NB4 (cell line): ENCODE data around the gene NPAS3.

ENCODE experiments used
- CTCF ChIP-seq: IDR thresholded peaks from one replicate; pipeline ENCODE4 v1.5.1; 2012; ENCODE audit warnings: low read depth, low read length
- MYC ChIP-seq: IDR thresholded peaks from 2 replicates; pipeline ENCODE4 v1.6.1; 2011; ENCODE audit warnings: low read depth, low read length
- POLR2A ChIP-seq: IDR thresholded peaks from 2 replicates; pipeline ENCODE4 v1.6.1; 2011; ENCODE audit warnings: mild to moderate bottlenecking; ENCODE audit not compliant: insufficient read length; ENCODE audit errors: extremely low read depth

DNA sequence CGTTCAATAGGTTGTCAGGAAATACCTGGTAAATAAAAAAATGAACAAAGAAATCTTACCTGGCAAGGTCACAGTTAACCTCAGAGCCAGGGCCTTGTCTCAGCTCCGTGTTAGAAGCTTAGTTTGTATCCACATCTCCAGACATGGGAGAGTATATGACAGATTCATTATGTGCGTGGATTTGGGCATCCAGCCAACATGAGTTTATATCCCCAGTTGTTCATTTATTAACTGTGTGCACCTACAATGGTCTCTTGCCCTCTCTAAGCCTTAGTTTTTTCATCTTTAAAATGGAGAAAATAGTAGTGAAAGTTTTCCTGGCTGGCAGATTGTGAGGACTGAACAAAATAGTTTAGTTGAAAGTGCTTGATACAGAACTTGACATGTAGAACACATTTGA is 437.8 kb downstream of the NPAS3 start:
- TF ChIP-seq POLR2A, result no peak
- no peak for TF ChIP-seq CTCF
- TF ChIP-seq MYC, result no peak
